BLaER1 treated with 17β-estradiol and CSF1 and Interleukin-3, amounts not matched to agents 10 nM and 100 nM (cell line): ENCODE data around the gene ZBTB43.
"Not testable (repeated sequence)": the region's sequence is repeated elsewhere in the genome, so short reads cannot be mapped to it uniquely, and the experiment has no call there.

Experiments used
- H3K27ac ChIP-seq, 11 experiments: shearing (Covaris generic); formaldehyde crosslinking; 2 replicates each; pipeline ENCODE4 v1.8.1; 2022
- H3K27me3 ChIP-seq, 11 experiments: shearing (Covaris generic); formaldehyde crosslinking; 2 replicates each; pipeline ENCODE4 v1.8.1; 2022
- H3K36me3 ChIP-seq, 11 experiments: shearing (Covaris generic); formaldehyde crosslinking; 2 replicates each; pipeline ENCODE4 v1.8.1; 2022
- H3K4me1 ChIP-seq, 10 experiments: shearing (Covaris generic); formaldehyde crosslinking; 2 replicates each; pipeline ENCODE4 v1.8.1; 2022
- H3K4me2 ChIP-seq, 11 experiments: shearing (Covaris generic); formaldehyde crosslinking; 2 replicates each; pipeline ENCODE4 v1.8.1; 2022
- H3K4me3 ChIP-seq, 10 experiments: shearing (Covaris generic); formaldehyde crosslinking; 2 replicates each; pipeline ENCODE4 v1.8.1; 2022
- H3K9ac ChIP-seq, 11 experiments: shearing (Covaris generic); formaldehyde crosslinking; 2 replicates each; pipeline ENCODE4 v1.8.1; 2022
- H3K9me3 ChIP-seq, 11 experiments: shearing (Covaris generic); formaldehyde crosslinking; replicated peaks in 1 of 11; 2 replicates each; pipeline ENCODE4 v1.8.1; 2022
- H4K20me1 ChIP-seq, 11 experiments: shearing (Covaris generic); formaldehyde crosslinking; 2 replicates each; pipeline ENCODE4 v1.8.1; 2022
- Cebpa-rat ChIP-seq, 11 experiments: shearing (Covaris generic); IDR thresholded peaks; 2 replicates each; pipeline ENCODE4 v1.8.1; 2022

ZBTB43 gene

DNA sequence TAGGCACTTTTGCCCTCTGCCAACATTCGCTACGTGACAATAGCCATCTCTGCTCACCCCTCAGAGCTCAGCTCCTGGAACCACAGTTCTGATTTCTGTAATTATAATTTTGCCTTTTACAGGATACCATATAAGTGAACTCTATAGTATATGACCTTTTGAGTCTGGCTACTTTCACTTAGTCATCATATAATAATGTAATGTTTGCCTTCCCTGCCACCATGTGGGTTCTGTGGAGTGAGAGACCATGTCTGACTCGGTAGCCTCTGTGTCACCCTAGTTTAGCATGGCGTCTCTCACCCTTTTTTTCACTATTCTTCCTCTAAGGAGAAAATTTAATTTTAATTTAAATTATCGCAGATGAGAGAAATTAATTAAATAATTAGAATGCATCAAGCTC lies 28.9 kb upstream of the ZBTB43 start:
- no peaks in the 10 kb centered on the region for H3K36me3 ChIP-seq
- no peak for TF ChIP-seq Cebpa-rat (IDR thresholded peaks at IDR 0.05)
- H3K4me2 ChIP-seq: no peak overlapping the region
- H3K4me3 ChIP-seq: no peak overlapping the region
- H3K27me3 ChIP-seq: no peaks in the 10 kb centered on the region
- peaks cover 0 to 8% (median 0%) of the 10 kb centered on the region in 10 experiments; a peak in 1 of 20 replicates for H3K4me1 ChIP-seq
- H4K20me1 ChIP-seq: no peaks in the 10 kb centered on the region
- no peak overlapping the region for H3K27ac ChIP-seq
- no peak overlapping the region for H3K9ac ChIP-seq
- H3K9me3 ChIP-seq: no peaks in the 10 kb centered on the region

DNA sequence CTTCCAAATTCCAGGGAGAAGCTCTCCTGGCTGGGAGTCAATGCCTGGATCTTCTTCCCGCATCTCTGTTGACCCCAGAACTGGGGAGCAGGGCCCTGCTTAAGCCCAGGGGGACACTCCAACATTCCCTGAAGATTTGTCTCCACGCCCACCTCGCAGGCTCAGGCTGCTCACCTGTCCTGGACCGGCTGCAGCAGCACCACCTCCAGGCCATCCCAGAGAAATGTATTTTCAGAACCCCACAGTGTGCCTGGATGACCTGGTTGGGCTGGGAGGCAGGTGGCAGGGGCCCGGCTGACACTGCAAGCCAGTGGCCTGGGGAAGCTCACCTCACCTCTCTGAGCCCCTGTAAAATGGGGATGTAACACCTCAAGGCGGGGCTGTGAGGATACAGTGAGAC lies 27.1 kb upstream of the ZBTB43 start:
- no peak for TF ChIP-seq Cebpa-rat (IDR thresholded peaks at IDR 0.05)
- no peaks in the 10 kb centered on the region for H3K27me3 ChIP-seq

DNA sequence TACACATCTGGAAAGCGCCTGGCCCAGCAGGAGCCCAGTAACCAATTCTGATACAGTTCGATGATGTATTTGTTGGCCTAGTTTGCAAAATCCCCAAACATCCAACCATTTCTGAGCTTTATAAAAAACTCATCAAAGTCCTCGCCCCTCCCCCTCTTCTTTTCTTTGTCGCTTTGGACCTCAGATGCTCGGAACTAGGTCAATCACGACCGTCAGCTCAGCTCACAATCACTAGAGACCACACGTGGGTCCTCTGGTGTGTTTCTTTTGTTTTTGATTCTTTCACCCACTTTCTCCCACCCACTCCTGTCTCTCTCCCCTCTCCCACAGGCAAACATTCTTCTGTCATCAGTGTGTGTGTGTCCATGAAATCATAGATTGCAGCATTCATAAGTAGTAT lies 26.7 kb upstream of the ZBTB43 start:
- Histone ChIP-seq H3K4me1 (peaks cover 0 to 9% (median 1%) of the 10 kb centered on the region in 10 experiments; a peak in 5 of 20 replicates), H3K27ac (no peak overlapping the region), H4K20me1 (no peaks in the 10 kb centered on the region), H3K4me2 (no peak overlapping the region), H3K9me3 (no peaks in the 10 kb centered on the region), H3K27me3 (no peaks in the 10 kb centered on the region), H3K4me3 (no peak overlapping the region), H3K36me3 (no peaks in the 10 kb centered on the region), H3K9ac (no peak overlapping the region)
- TF ChIP-seq Cebpa-rat (IDR thresholded peaks at IDR 0.05): no peak

More for the DNA sequence above, 27.1 kb upstream of the ZBTB43 start:
- Histone ChIP-seq H4K20me1 (no peaks in the 10 kb centered on the region), H3K9me3 (no peaks in the 10 kb centered on the region), H3K27ac (no peak overlapping the region), H3K4me3 (no peak overlapping the region), H3K9ac (no peak overlapping the region), H3K4me1 (peaks cover 0 to 9% (median 1%) of the 10 kb centered on the region in 10 experiments; a peak in 5 of 20 replicates), H3K36me3 (no peaks in the 10 kb centered on the region), H3K4me2 (no peak overlapping the region)

- not testable (repeated sequence) for H3K4me1 ChIP-seq, H3K27ac ChIP-seq
Measured at GRCh38 chr9:126778696-126779095, 26.1 kb upstream of the ZBTB43 start.

DNA sequence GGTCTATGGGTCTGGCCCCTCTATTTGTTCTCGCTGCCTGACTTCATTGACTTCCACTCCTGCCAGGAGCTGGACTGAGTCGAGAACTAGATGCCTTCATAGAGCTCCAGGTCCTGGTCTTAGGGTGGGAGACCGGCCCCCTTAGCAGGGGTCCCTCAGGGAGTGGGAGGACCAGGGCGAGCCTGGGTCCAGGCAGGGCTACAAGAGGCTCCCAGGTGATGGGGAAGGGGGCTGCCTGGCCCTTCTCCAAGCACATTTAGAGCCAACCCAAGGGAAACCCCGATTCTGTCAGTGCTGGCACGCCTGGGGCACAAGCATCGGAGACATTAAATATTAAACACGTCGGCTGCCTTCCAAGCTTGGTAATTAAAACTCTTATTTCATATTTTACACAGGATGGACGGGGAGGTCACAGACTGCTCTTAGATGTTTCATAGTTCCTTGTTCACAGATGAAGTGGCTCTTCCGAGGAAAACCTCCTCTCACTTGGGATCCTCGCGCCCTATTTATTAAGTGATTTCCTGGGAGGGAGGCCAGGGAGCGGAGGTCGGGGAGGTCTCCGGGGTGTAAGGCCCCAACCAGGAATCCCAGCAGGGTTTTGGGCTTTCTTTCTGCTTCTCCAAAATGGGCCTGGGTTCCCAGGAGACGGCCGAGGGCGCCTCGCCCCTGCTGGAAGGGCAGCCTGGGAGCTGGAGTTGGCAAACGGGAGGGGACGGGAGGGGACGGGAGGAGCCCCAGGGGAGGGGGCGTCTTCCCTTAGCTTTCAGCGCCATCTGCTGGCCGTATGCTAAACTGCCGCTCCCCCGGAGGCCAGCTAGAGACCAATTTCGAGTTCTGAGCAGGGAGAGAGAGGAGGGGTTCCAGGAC lies 23.4 kb upstream of the ZBTB43 start:
- Histone ChIP-seq H3K4me2 (peak overlapping the region; percentile 58 to 83 (median 74)), H3K27me3 (no peaks in the 10 kb centered on the region), H3K9me3 (peaks cover 0 to 21% (median 16%) of the 10 kb centered on the region in 11 experiments; a peak in 17 of 22 replicates), H3K36me3 (0 out of 22 replicates have a peak, but pooled peaks cover 0 to 4% (median 0%) of the 10 kb centered on the region in 11 experiments), H3K4me3 (peak overlapping the region in 4 of 10 experiments; percentile 34 to 46 (median 38); a peak in 6 of 20 replicates), H4K20me1 (no peaks in the 10 kb centered on the region), H3K9ac (peak overlapping the region in 10 of 11 experiments; percentile 29 to 59 (median 40); a peak in 12 of 22 replicates), H3K27ac (no peak overlapping the region; a peak in 1 of 22 replicates), H3K4me1 (peaks cover 0 to 22% (median 6%) of the 10 kb centered on the region in 10 experiments; a peak in 12 of 20 replicates)
- no peak for TF ChIP-seq Cebpa-rat (IDR thresholded peaks at IDR 0.05)

More at GRCh38 chr9:126778696-126779095, 26.1 kb upstream of the ZBTB43 start:
- not testable (repeated sequence) for H3K4me2 ChIP-seq, H3K36me3 ChIP-seq, H4K20me1 ChIP-seq, H3K9ac ChIP-seq, H3K4me3 ChIP-seq, H3K27me3 ChIP-seq, H3K9me3 ChIP-seq

DNA sequence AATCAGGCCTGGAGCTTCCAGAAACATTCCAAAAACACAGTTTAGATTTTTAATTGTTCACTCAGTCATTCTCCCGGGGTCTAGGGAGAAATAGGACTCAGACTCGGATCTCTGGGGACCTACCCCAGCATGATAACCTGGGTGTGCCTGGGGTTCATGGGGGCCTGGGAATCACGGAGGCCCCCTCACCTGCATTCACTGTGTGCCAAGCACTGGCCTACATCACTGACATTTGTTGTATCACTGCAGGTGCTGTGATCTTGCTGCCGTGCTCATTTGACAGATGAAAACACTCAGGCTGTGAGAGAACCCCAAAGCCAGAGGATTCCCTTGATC lies 22.8 kb upstream of the ZBTB43 start:
- Histone ChIP-seq H3K27ac (no peak overlapping the region), H3K4me2 (peak overlapping the region in 5 of 11 experiments; percentile 69 to 83 (median 75); a peak in 5 of 22 replicates), H3K4me1 (peaks cover 0 to 22% (median 6%) of the 10 kb centered on the region in 10 experiments; a peak in 12 of 20 replicates), H3K27me3 (no peaks in the 10 kb centered on the region), H3K9me3 (peaks cover 0 to 27% (median 19%) of the 10 kb centered on the region in 11 experiments; a peak in 17 of 22 replicates), H3K36me3 (0 out of 22 replicates have a peak, but pooled peaks cover 0 to 4% (median 0%) of the 10 kb centered on the region in 11 experiments), H3K9ac (0 out of 22 replicates have a peak overlapping the region, but pooled peaks of 2 of the 11 experiments have one; percentile 27 to 38), H4K20me1 (no peaks in the 10 kb centered on the region), H3K4me3 (no peak overlapping the region)
- no peak for TF ChIP-seq Cebpa-rat (IDR thresholded peaks at IDR 0.05)

DNA sequence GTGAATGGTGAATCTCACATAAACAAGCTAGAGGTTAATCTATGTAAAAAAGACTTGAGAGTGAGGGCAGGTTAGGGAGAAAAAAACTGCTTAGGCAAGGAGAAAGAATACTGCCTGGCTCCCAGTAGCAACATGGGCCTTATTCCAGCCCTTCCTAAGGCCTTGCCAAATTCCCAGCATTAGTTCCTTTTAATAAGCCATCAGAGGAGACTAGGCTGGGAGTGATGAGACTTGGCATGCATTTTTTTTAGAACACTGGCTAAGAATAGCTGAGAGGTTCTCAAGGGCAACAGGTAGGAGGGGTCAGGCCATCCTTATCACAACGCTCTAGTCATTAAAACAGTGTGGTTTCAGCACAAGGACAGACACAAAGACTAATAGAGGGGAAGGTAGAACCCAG lies 20.9 kb upstream of the ZBTB43 start:
- Histone ChIP-seq H3K36me3 (0 out of 22 replicates have a peak, but pooled peaks cover 0 to 4% (median 0%) of the 10 kb centered on the region in 11 experiments), H3K27ac (no peak overlapping the region), H3K4me3 (no peak overlapping the region), H4K20me1 (no peaks in the 10 kb centered on the region), H3K9ac (no peak overlapping the region), H3K4me2 (no peak overlapping the region), H3K4me1 (peaks cover 6 to 17% (median 12%) of the 10 kb centered on the region in 10 experiments; a peak in 18 of 20 replicates), H3K27me3 (no peaks in the 10 kb centered on the region), H3K9me3 (peaks cover 0 to 27% (median 19%) of the 10 kb centered on the region in 11 experiments; a peak in 17 of 22 replicates)
- TF ChIP-seq Cebpa-rat (IDR thresholded peaks at IDR 0.05): no peak

- peaks cover 0 to 27% (median 19%) of the 10 kb centered on the region in 11 experiments; a peak in 17 of 22 replicates for H3K9me3 ChIP-seq
- no peak overlapping the region for H3K27ac ChIP-seq
- H3K4me2 ChIP-seq: no peak overlapping the region
- no peaks in the 10 kb centered on the region for H3K27me3 ChIP-seq
- TF ChIP-seq Cebpa-rat (IDR thresholded peaks at IDR 0.05): no peak
- no peaks in the 10 kb centered on the region for H4K20me1 ChIP-seq
- H3K9ac ChIP-seq: no peak overlapping the region
- 0 out of 22 replicates have a peak, but pooled peaks cover 0 to 4% (median 0%) of the 10 kb centered on the region in 11 experiments for H3K36me3 ChIP-seq
- H3K4me1 ChIP-seq: peaks cover 6 to 17% (median 12%) of the 10 kb centered on the region in 10 experiments; a peak in 18 of 20 replicates
- no peak overlapping the region for H3K4me3 ChIP-seq
Measured at GRCh38 chr9:126784401-126784800, 20.4 kb upstream of the ZBTB43 start.

DNA sequence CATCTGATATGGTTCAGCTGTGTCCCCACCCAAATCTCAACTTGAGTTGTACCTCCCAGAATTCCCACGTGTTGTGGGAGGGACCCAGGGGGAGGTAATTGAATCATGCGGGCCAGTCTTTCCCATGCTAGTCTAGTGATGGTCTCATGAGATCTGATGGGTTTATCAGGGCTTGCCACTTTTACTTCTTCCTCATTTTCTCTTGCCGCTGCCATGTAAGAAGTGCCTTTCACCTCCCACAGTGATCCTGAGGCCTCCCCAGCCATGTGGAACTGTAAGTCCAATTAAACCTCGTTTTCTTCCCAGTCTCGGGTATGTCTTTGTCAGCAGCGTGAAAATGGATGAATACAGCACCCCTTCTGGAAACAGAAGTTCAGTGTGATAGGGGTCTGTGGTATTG lies 20.0 kb upstream of the ZBTB43 start:
- H3K9ac ChIP-seq, H3K36me3 ChIP-seq, H3K4me3 ChIP-seq, H4K20me1 ChIP-seq, H3K27me3 ChIP-seq, H3K27ac ChIP-seq: not testable (repeated sequence)
- Histone ChIP-seq H3K4me2 (peak overlapping the region in 4 of 11 experiments; percentile 23 to 49 (median 36); a peak in 4 of 22 replicates), H3K4me1 (peaks cover 6 to 17% (median 12%) of the 10 kb centered on the region in 10 experiments; a peak in 18 of 20 replicates), H3K9me3 (peaks cover 0 to 27% (median 19%) of the 10 kb centered on the region in 11 experiments; a peak in 17 of 22 replicates)
